ENCODE results near the gene VPS39.

DNA sequence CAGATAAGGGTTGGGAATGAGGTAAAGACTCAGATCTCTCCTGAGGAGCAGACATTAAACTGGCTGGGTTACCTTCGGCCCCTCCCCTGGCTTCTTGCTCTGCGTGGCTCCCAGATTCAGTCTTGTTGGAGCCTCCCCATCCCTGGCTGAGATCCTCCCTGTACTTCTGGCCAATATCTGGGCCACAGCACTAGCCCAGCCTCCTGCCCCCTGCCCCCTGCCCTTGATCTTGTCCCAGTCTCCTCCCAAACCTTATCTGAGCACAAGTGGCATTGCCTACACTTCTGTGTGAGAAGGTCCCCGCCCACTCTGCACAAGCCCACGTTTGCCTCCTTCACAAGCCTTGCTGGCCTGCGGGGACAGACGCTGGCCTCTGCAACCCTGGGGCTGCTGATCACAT, 68.5 kb downstream of the VPS39 start:
- TF ChIP-seq SUZ12 (IDR thresholded peaks at IDR 0.05) = no peak
- TF ChIP-seq FOXA1 (IDR thresholded peaks at IDR 0.05) = no peak
- TF ChIP-seq FOXK2 (IDR thresholded peaks at IDR 0.05) = no peak
- no peak for TF ChIP-seq HDGF (IDR thresholded peaks at IDR 0.05; ENCODE audit: borderline replicate concordance)
- TF ChIP-seq SP1 (IDR thresholded peaks at IDR 0.05) = no peak
- no peak for TF ChIP-seq BHLHE40 (IDR thresholded peaks at IDR 0.05; ENCODE audit: borderline replicate concordance)
- no peak for TF ChIP-seq FOXM1 (IDR thresholded peaks at IDR 0.05; ENCODE audit: borderline replicate concordance)
- no peak for TF ChIP-seq CTBP1 (IDR thresholded peaks at IDR 0.05; ENCODE audit: borderline replicate concordance)

Measured in HEK293T (cell line).